NCI-H2081 treated with DMSO at 0.1 percent for 48 hours (cell line): ENCODE measurements around the gene ATP5F1A.
"Not testable (repeated sequence)": the region's sequence is repeated elsewhere in the genome, so short reads cannot be mapped to it uniquely, and the experiment has no call there.

Source experiments
- DNase-seq: peaks from one replicate; lab custom pipeline; 2025; lab: John Stamatoyannopoulos, UW

ATP5F1A gene

GRCh38 chr18:46097801-46098615 lies at the start of gene ATP5F1A:
Gene ATP5F1A (minus strand): TSS chr18:46098296. CDS start chr18:46098231, 65 bp downstream.
- no peak for DNase-seq

GRCh38 chr18:46141199-46141598 lies 43.1 kb upstream of the ATP5F1A start:
- DNase-seq = no peak

GRCh38 chr18:46140173-46140572 lies 42.1 kb upstream of the ATP5F1A start:
- no peak for DNase-seq

- no peak for DNase-seq
These were observed 37.0 kb upstream of the ATP5F1A start for GRCh38 chr18:46134920-46135675.

- no peak for DNase-seq
These were observed 35.4 kb upstream of the ATP5F1A start for GRCh38 chr18:46133534-46133933.

GRCh38 chr18:46130549-46130948 lies 32.5 kb upstream of the ATP5F1A start:
- DNase-seq = not testable (repeated sequence)

- DNase-seq = no peak
These were observed 32.0 kb upstream of the ATP5F1A start for GRCh38 chr18:46130061-46130460.

- DNase-seq = not testable (repeated sequence)
These were observed 28.5 kb upstream of the ATP5F1A start for GRCh38 chr18:46126625-46127024.

- no peak for DNase-seq
These were observed 15.7 kb upstream of the ATP5F1A start for GRCh38 chr18:46113751-46114150.

GRCh38 chr18:46110406-46110805 lies 12.3 kb upstream of the ATP5F1A start:
- no peak for DNase-seq

GRCh38 chr18:46109386-46109785 lies 11.3 kb upstream of the ATP5F1A start:
- DNase-seq = no peak

- peak; percentile 40 for DNase-seq
These were observed 6.2 kb upstream of the ATP5F1A start, which contains the start of gene HAUS1 for GRCh38 chr18:46104128-46104911. Gene HAUS1 (plus strand): TSS chr18:46104385. CDS start chr18:46104412, 27 bp downstream.

- DNase-seq = no peak
These were observed 1.4 kb upstream of the ATP5F1A start for GRCh38 chr18:46099463-46099862.

GRCh38 chr18:46098616-46098933 lies 479 bp upstream of the ATP5F1A start:
- DNase-seq = no peak

GRCh38 chr18:46097431-46097800 lies 680 bp downstream of the ATP5F1A start:
- DNase-seq = no peak

- no peak for DNase-seq
These were observed 1.3 kb downstream of the ATP5F1A start for GRCh38 chr18:46096651-46097300.

GRCh38 chr18:46095532-46095931 lies 2.6 kb downstream of the ATP5F1A start:
- DNase-seq = no peak

GRCh38 chr18:46088501-46088900 lies 9.6 kb downstream of the ATP5F1A start:
- not testable (repeated sequence) for DNase-seq

- DNase-seq = no peak
These were observed 13.7 kb downstream of the ATP5F1A start for GRCh38 chr18:46084431-46084830.

GRCh38 chr18:46080156-46080555 lies 17.9 kb downstream of the ATP5F1A start:
- DNase-seq = no peak

- no peak for DNase-seq
These were observed 18.8 kb downstream of the ATP5F1A start for GRCh38 chr18:46079336-46079735.
